ENCODE measurements around the gene RPS3A. TPM values are rescaled to one million over a fixed set of nuclear protein-coding genes. Genes with fewer than 3 reads are reported as not detected.
"Not testable (repeated sequence)": the region's sequence is repeated elsewhere in the genome, so short reads cannot be mapped to it uniquely, and the experiment has no call there.

RPS3A gene
- total RNA-seq, 1 donor from 2014 or later = 1,077 TPM

DNA sequence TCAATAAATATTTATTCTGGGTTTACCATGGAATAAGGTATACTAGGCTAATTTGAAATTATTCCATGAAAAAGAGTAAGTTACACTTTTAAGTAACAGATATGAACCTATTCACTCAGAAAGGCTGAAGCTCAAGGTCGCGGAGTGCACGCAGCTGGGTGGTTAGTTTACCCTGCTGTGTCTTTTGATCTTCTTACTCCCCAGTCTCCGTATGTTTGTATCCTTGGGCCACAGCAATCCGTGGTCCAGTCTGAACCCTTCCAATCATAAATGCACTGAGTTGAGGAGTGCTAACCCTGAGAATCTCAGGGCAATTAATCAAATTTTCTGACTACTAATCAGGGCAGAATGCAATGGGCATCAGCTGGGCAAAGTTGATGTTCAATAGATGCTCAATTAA lies 33.9 kb downstream of the RPS3A start:
- TF ChIP-seq, protein P1, sequence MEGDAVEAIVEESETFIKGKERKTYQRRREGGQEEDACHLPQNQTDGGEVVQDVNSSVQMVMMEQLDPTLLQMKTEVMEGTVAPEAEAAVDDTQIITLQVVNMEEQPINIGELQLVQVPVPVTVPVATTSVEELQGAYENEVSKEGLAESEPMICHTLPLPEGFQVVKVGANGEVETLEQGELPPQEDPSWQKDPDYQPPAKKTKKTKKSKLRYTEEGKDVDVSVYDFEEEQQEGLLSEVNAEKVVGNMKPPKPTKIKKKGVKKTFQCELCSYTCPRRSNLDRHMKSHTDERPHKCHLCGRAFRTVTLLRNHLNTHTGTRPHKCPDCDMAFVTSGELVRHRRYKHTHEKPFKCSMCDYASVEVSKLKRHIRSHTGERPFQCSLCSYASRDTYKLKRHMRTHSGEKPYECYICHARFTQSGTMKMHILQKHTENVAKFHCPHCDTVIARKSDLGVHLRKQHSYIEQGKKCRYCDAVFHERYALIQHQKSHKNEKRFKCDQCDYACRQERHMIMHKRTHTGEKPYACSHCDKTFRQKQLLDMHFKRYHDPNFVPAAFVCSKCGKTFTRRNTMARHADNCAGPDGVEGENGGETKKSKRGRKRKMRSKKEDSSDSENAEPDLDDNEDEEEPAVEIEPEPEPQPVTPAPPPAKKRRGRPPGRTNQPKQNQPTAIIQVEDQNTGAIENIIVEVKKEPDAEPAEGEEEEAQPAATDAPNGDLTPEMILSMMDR (IDR thresholded peaks at IDR 0.05) = no peak
- H3K9me3 Mint-ChIP-seq (ENCODE audit: low read depth) = no peaks in the 10 kb centered on the region
- H3K27ac Mint-ChIP-seq (ENCODE audit: unreplicated experiment) = no peak overlapping the region
- no peaks in the 10 kb centered on the region for H3K27me3 Mint-ChIP-seq (ENCODE audit: low read depth)
- H3K4me3 Mint-ChIP-seq (ENCODE audit: unreplicated experiment) = no peak overlapping the region
- peaks cover 10% of the 10 kb centered on the region for H3K36me3 Mint-ChIP-seq (ENCODE audit: low read depth)
- no peaks in the 10 kb centered on the region for H3K4me1 Mint-ChIP-seq (ENCODE audit: low read depth)
- no peak for DNase-seq (ENCODE audit: low spot score)

DNA sequence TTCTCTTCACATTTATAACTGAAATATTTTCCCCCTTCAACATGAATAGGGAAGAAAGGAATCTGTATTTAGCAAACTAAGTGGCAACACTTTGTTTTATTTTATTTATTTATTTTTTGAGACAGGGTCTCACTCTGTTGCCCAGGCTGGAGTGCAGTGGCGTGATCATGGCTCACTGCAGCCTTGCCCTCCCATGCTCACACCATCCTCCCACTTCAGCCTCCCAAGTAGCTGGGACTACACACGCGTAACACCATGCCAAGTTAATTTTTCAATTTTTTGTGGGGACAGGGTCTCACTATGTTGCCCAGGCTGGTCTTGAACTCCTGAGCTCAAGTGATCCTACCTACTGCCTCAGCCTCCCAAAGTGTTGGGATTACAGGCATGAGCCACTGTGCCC lies 36.6 kb downstream of the RPS3A start:
- H3K36me3 Mint-ChIP-seq (ENCODE audit: low read depth) = peaks cover 13% of the 10 kb centered on the region
- H3K4me1 Mint-ChIP-seq (ENCODE audit: low read depth); H3K4me3 Mint-ChIP-seq (ENCODE audit: unreplicated experiment); H3K27me3 Mint-ChIP-seq (ENCODE audit: low read depth); H3K9me3 Mint-ChIP-seq (ENCODE audit: low read depth); DNase-seq (ENCODE audit: low spot score); H3K27ac Mint-ChIP-seq (ENCODE audit: unreplicated experiment): not testable (repeated sequence)

DNA sequence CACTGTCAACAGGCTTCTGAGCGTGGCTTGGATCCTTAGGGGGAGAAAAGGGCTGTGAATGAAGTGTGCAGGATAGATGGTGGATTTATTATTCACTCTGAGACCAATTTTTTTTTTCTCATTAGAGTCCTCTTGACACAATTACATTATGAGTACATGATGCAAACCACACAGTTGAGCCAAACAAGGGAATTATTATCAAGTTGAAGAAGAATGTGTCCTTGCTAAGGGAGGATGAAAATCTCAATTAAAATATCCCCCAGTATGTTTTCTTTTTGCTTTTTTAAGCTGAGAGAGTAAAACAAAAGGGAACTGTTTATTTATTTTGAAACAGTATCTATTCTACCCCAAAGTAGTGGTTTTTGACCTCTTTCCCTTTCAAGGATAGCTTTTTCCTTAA lies 40.4 kb downstream of the RPS3A start:
- TF ChIP-seq, protein P1 (IDR thresholded peaks at IDR 0.05) = no peak
- H3K9me3 Mint-ChIP-seq (ENCODE audit: low read depth) = no peaks in the 10 kb centered on the region
- no peak for DNase-seq (ENCODE audit: low spot score)
- no peak overlapping the region for H3K4me3 Mint-ChIP-seq (ENCODE audit: unreplicated experiment)
- H3K4me1 Mint-ChIP-seq (ENCODE audit: low read depth) = no peaks in the 10 kb centered on the region
- no peaks in the 10 kb centered on the region for H3K27me3 Mint-ChIP-seq (ENCODE audit: low read depth)
- H3K36me3 Mint-ChIP-seq (ENCODE audit: low read depth) = peaks cover 7% of the 10 kb centered on the region
- H3K27ac Mint-ChIP-seq (ENCODE audit: unreplicated experiment) = no peak overlapping the region

DNA sequence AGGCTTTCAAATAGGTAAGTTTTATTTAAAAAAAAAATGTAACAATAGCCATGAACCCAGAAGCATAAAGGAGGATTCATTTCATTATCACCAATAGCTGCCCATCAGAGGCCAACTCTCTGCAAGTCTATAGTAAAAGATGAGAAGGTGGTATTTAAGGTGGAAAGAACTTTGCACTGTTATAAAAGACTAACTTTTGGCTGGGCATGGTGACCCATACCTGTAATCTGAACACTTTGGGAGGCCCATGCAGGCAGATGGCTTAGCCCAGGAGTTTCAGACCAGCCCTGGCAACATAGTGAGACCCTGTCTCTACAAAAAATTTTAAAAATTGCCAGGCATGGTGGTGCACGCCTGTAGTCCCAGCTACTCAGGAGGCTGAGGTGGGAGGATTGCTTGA lies 43.3 kb downstream of the RPS3A start:
- Mint-ChIP-seq H3K9me3 (ENCODE audit: low read depth) (no peaks in the 10 kb centered on the region), H3K27ac (ENCODE audit: unreplicated experiment) (no peak overlapping the region), H3K36me3 (ENCODE audit: low read depth) (peaks cover 9% of the 10 kb centered on the region), H3K4me1 (ENCODE audit: low read depth) (no peaks in the 10 kb centered on the region), H3K4me3 (ENCODE audit: unreplicated experiment) (no peak overlapping the region), H3K27me3 (ENCODE audit: low read depth) (no peaks in the 10 kb centered on the region)
- DNase-seq (ENCODE audit: low spot score) = no peak
- TF ChIP-seq, protein P1 (IDR thresholded peaks at IDR 0.05) = no peak

DNA sequence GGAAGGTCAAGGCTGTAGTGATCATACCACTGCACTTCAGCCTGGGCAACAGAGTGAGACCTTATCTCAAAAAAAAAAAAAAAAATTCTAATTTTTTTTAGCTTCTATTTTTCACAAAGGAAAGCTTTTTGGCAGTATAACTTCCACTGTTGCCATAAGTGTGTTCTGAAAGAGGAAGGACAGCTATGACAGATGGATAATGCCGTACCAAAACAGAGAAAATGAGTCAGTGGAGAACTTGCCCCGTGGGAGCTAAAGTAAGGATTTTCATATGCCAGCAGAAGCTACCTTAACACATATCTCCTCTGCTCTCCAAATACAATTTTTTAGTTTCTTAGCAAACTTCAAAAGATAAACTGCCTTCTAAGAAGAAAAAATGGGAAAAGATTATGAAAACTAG lies 43.7 kb downstream of the RPS3A start:
- Mint-ChIP-seq H3K4me3 (ENCODE audit: unreplicated experiment) (no peak overlapping the region), H3K27me3 (ENCODE audit: low read depth) (no peaks in the 10 kb centered on the region), H3K36me3 (ENCODE audit: low read depth) (peaks cover 12% of the 10 kb centered on the region), H3K9me3 (ENCODE audit: low read depth) (no peaks in the 10 kb centered on the region), H3K4me1 (ENCODE audit: low read depth) (no peaks in the 10 kb centered on the region), H3K27ac (ENCODE audit: unreplicated experiment) (no peak overlapping the region)
- DNase-seq (ENCODE audit: low spot score) = no peak
- TF ChIP-seq, protein P1 (IDR thresholded peaks at IDR 0.05) = no peak

DNA sequence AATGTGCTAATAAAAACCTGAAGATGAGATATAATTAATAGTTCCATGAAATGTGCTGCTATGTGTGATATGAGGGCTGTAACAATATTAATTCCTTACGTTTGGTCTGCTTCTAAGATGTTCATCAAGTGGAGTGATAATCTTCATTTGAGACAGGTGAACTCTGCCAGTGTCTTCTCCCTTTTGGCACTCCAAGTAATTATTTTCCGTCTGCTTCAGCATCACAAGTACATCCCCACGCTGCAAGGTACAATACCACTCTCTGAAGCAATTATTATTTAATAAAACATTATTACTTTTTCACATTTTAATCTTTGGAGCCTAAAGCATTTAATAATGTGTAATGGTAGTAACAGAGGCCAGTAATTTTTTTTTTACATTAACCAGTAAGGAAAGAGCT lies 44.4 kb downstream of the RPS3A start:
- H3K9me3 Mint-ChIP-seq (ENCODE audit: low read depth) = no peaks in the 10 kb centered on the region
- H3K36me3 Mint-ChIP-seq (ENCODE audit: low read depth) = peaks cover 12% of the 10 kb centered on the region
- no peaks in the 10 kb centered on the region for H3K27me3 Mint-ChIP-seq (ENCODE audit: low read depth)
- TF ChIP-seq, protein P1 (IDR thresholded peaks at IDR 0.05) = no peak
- H3K4me1 Mint-ChIP-seq (ENCODE audit: low read depth) = no peaks in the 10 kb centered on the region
- no peak overlapping the region for H3K4me3 Mint-ChIP-seq (ENCODE audit: unreplicated experiment)
- no peak for DNase-seq (ENCODE audit: low spot score)
- no peak overlapping the region for H3K27ac Mint-ChIP-seq (ENCODE audit: unreplicated experiment)
